SH-SY5Y (cell line): ENCODE results near the gene SPEF1.

Experiments
- GATA2 ChIP-seq: IDR thresholded peaks from 2 replicates; pipeline ENCODE4 v1.6.1; 2011; ENCODE audit warnings: mild to moderate bottlenecking, low read depth, low read length
- GATA3 ChIP-seq: IDR thresholded peaks from 2 replicates; pipeline ENCODE4 v1.6.1; 2011; ENCODE audit warnings: low read depth, mild to moderate bottlenecking, low read length, moderate library complexity

DNA sequence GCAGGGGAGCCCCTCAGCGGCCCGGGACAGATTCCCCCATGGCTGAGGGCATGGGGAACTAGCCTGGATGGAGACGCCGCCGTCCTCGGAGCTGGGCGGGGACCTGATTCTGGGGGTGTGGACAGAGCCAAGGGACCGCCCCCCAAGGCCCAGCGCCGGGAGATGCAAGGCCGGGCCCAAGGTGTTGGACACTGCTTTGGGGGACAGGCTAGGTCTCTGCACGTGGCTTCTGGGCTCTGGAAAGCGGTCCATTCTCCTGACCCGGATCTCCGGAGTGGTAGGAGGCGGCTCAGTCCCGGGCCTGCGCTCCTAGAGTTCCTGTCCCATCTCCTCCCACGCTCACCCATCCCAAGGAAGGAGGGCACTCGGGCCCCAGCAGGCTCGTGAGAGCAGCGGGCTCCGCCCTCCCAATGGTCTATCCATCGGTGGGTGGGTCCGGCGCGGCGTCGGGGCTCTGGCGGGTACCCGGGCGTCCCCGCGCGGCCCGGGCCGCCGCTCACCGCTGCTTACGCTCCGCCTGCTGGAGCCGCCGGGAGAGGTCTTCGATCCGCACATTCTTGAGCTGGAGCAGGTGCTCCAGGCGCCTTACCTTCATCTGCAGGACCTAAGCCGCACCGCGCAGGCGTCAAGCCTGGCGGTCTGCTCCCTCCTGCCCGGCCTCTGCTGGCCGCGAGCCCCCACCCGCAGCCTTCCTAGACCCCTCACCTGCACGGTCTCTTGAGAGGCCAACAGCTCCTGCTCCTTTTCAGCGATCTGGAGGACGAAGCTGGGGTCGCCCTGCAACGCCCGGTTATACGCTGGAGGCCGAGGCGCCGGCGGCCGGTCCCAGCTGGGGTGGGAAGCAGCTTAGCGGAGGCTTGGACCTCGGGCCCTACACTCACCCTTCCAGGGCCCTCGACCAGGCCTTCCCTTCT, 3.3 kb downstream of the SPEF1 start:
- TF ChIP-seq GATA2 (no peak), GATA3 (no peak)
